IPS DF 4.7 (cell line): ENCODE data around the gene DAB2IP.

Experiments
- DNase-seq: peaks from one replicate; pipeline ENCODE4 v3.0.0-alpha.2; 2013; ENCODE audit warnings: low spot score; ENCODE audit errors: extremely low read depth

The DAB2IP gene

DNA sequence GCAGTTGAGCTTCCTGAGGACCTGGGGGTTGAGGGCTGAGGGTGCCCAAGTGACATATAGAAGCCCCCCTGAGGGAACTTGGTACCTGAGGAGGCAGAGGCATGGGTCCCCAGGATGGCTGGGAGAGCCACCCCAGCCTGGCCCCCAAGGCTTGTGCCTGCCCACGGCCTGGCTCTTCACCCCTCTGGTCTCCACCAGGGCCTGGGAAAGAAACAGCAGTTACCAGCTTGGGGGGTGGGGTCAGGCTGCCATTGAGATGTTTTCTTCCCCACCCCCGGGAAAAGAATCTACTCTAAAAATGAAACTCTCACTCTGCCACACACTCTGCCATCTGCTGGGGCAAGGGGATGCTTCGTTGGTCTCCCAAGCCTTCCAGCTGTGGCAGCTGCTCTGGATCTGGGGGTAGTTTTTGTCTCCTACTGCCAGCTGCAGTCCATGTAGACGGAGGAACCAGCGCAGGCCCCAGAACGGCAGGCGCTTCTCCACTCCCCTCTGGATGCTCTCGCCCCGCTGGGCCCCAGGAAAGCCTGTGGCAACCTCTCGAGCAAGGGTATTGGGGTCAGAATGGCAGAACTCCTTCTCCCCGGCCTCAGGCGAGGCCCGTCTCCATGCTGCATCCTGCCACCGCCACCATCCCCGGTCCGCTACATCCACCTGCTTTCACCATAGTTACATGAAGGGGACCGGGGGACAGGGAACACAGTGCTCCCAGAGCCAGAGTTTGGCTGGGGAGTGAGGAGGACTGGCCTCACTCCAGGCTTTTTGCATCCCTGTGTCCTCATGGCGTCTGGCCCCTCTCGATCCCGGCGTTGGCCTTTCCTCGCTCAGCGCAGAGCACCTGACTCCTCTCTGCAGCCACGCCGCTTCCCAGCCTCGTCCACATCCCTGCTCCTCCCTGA lies 123.5 kb downstream of the DAB2IP start:
- DNase-seq: no peak

DNA sequence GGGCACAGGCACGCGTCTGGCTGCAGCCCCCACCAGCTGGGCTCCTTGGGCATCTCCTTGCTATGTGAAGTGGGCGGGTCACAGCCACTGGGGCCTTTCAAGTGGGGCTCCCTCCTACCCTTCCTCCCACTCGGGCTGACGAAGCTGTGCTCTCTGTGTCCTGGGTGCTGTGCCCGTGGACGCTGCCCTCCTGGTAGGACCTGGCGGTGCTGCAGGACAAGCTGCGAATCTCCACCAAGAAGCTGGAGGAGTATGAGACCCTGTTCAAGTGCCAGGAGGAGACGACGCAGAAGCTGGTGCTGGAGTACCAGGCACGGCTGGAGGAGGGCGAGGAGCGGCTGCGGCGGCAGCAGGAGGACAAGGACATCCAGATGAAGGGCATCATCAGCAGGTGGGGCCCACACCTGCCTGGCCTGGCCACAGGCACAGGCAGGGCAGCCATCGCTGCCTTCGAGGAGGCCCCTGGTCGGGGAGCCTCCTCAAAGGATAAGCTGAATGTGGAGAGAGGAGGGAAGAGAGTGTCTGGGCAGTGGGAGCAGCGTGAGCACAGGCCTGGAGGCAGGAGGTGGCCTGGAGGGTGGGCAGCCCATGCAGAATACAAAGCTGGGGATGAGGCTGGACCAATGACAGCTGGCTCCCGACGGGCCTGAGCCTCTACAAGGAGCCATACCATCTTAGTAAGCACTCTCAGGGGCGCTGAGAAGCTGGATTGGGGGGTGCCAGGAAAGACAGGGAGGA lies 124.7 kb downstream of the DAB2IP start:
- no peak for DNase-seq

DNA sequence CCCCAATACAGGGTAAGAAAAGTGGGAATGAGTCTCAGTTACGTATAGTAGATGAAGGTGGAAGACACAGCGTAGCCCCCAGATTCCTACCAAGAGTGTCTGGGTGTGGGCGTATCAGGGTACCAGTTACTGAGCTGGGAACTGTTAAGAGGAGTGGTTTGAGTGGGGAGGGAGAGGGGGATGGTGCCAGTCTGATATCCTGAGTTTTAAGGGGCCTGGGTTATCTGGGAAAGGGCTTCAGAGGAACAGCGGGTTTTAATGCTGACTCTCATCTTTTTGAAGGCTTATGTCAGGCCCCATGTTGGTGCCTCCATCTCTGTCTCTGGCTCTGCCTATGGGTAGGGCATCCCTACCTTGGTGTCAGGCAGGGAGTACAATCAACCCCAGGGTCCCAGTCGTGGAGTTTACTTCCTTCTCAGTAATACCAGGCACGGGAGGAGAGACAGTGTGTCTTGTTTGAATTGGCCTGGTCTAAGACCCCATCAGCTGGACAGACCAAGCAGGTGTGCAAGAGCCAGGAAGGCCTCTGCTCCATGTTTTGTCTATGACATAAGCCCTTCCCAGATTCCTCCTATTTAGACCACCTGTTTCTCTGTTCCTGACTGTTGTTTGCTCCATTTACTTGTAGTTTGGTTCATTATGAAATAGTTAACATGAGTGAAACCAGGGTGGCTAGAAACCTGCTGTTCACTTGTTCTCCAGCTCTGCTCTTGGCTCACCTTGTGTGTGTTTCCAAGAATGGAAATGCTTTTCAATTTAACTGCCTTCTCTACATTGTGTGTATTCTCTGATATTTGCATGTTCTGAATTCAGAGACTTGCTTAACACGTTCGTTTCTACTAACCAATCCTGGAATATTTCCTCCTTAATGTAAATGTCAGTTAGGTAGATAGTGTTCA lies 125.6 kb downstream of the DAB2IP start:
- no peak for DNase-seq

DNA sequence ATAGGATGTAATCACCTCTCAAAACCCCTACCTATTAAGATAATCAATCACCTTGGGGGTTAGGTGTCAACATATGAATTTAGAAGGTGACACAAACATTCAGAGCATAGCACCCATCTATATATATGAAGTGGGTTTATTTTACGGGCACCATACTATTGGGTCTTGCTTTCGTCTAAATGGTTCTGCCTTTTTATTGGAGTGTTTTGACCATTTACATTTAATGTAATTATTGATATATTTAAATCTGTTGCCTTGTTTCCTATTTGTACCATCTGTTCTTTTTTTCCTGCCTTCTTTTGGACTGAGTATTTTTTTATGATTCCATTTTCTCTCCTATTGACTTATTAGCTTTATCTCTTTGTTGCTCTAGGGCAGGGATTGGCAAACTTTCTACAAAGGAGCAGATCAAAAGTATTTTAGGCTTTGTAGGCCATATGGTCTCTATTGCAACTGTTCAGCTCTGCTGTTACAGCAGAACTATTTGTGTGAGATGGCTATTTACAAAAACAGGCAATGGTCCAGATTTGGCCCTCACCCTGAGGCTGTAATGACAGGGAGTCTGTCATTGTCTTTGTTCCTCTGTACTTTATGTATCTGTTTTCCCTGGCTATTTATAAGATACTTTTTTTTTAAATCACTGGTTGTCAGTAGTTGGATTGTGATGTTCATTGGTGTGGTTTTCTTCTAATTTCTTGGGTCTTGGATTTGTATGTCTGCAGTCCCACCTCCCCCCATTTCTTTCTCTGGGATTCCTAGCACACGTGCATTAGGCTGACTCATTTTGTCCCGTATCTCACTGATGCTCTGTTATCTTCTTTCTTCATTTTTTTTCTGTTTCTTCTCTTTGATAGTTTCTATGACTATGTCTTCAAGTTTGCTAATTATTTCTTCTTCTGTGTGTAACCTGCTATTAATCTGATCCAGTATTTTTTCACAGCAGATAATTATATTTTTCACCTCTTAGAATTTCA lies 127.1 kb downstream of the DAB2IP start:
- no peak for DNase-seq

DNA sequence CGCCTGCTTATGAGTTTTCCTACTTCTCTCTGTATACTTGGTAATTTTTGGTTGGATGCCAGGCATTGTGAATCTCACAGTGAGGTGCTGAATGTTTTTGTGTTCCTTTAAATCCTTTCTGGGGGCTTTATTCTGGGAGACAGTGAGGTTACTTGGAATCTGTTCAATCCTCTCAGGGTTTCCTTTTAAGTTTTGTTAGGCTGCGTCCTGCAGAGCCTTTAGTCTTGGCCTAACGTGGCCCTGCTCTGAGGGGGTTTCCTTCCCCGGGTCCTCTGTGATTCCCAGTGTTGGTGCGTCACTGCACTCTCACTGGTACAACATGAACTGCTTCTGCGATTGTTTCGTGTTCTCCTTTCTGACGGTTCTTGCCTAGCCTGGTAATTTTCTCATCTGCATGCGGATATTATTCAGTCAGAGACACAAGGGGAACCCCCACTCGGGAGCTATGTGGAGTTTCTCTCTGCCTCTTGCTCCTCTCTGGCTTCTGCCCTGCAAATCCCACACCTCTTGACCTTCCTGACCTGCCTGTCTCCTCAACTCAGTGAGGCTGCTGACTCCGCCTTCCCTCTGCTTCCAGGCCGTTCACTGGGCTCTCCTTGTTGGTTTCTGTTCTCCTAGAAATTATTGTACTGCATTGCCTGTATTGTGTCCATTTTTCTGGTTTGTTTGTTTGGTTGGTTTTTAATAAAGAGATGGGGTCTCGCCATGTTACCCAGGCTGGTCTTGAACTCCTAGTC lies 128.1 kb downstream of the DAB2IP start:
- DNase-seq: no peak

DNA sequence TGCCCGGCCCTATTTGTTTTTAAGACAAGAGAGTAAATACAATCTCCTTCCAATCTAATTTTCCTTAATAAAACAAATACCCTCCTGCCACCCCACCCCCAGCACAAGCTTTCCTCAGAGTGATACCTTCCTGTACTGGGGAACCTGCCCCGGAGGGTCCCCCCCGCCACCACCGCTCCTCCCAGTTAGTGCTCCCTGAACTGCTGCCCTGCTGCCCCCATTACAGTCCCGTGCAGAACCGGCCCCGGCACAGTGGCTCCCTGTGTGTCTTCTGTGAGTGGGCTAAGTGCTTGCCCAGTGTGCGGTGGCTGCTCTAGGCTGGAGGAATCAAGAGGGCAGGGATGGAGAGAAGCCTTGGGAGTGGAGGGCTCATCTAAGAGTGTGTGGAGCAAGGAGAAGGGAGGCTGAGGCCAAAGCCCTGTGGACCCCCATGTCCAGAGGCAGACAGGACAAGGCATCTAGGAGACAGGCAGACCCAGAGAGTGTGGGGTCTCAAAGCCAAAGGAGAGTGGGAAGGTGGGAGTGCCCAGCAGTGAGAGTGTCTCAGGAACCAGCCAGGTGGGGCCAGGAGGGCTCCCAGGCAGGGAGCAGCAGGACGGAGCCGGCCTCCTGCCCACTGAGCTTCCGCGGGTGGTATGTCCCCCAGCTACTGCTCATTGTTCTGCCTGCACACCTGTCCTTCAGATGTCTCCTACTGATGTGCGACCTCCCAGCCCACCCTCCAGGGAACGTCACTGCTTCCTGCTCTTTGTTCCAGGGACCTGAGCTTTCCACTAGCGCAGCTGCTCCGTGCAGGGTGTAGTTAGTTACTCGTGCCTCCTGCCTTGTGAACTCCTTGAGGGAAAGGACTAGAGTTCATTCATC lies 129.0 kb downstream of the DAB2IP start:
- DNase-seq: no peak

DNA sequence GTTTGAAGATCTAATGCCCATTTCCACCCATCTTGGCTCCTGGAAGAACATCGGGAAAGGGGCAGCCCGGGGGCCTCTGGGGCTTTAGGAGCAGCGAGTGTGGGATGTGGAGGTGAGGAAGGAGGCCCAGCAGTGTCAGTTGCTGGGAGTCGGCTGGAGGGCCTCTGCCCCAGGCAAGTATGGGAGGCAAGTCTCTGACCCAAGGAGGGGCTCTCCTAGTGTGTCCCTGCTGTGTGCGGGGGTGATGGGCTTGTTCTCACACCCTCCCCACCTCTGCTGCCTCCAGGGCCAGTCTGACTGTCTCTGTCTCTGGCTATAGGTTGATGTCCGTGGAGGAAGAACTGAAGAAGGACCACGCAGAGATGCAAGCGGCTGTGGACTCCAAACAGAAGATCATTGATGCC lies 129.7 kb downstream of the DAB2IP start:
- DNase-seq: no peak

DNA sequence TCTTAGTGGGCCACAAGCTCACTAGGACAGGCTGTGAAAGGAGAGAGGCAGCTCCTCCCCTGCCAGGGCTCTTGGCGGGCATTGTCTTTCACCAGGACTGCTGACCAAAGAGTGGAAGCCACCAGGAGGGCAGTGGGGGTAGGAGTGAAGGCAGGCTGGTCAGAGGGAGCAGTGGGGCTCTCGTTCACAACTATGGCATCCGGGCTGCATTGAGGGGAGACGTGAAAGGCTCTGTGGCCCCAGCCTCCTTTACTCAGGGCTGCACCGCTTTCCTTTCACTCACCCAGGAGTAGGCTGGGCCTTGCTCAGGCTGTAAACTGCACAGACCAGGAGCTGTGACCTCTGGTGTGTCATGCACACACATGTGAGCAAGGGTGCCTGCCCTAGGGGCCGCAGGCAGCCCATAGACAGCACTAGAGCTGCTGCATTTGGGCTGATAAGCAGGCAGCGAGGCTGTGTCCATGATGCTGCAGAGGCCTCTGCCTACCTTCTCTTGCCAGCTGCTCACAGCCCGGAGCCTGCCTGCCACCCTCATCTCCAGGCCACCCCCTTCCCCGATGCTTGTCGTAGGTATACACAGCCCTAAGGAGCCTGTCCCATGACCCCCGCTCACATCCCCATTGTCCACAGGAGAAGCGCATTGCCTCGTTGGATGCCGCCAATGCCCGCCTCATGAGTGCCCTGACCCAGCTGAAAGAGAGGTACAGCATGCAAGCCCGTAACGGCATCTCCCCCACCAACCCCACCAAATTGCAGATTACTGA lies 130.4 kb downstream of the DAB2IP start:
- DNase-seq: no peak

DNA sequence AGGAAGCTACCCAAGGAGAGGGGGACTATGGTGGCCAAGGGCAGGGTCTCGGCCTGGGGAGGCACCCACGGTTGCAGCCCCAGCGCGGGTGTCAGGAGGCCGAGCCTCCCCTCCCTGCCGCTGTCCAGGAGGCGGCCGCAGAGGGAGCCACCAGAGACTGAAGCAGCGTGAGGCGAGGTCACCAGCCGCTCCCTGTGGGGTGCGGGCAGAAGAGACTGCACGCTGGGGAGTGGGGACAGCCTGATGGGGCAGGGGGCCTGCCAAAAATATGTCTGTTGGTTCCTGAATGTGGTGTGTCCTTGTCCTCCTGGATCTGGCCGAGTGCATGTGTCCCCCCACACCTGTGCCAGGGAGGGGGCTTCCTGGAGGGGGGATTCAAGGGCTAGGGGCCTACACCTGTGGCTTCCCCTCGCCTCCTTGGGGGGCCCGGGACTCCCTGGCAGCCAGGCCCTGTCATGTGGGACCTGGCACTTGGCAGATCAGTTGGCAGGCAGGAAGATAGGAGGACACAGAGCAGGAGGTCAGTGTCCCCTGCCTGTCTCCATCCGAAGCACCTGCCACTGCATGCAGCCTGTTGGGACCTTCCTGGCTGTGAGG lies 131.2 kb downstream of the DAB2IP start:
- DNase-seq: no peak

DNA sequence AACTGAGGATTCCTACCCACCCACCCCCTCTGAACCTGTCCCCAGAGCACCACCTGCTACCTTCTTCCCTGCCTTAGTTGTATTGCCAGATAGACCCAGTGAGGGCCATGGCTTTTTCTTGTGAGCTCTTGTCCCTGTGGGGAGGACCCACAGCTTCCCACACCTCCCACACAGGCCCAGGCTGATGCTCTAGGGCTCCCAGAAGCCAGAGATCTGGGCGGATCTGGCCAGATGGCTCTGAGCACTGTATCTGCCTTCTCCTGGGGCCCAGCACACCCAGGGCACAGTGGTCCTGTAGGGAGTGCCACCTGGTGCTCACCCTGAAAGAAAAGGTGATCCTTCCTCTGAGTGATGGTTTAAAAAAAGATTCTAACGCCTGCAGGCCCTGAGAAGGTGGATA lies 131.7 kb downstream of the DAB2IP start:
- DNase-seq: no peak

DNA sequence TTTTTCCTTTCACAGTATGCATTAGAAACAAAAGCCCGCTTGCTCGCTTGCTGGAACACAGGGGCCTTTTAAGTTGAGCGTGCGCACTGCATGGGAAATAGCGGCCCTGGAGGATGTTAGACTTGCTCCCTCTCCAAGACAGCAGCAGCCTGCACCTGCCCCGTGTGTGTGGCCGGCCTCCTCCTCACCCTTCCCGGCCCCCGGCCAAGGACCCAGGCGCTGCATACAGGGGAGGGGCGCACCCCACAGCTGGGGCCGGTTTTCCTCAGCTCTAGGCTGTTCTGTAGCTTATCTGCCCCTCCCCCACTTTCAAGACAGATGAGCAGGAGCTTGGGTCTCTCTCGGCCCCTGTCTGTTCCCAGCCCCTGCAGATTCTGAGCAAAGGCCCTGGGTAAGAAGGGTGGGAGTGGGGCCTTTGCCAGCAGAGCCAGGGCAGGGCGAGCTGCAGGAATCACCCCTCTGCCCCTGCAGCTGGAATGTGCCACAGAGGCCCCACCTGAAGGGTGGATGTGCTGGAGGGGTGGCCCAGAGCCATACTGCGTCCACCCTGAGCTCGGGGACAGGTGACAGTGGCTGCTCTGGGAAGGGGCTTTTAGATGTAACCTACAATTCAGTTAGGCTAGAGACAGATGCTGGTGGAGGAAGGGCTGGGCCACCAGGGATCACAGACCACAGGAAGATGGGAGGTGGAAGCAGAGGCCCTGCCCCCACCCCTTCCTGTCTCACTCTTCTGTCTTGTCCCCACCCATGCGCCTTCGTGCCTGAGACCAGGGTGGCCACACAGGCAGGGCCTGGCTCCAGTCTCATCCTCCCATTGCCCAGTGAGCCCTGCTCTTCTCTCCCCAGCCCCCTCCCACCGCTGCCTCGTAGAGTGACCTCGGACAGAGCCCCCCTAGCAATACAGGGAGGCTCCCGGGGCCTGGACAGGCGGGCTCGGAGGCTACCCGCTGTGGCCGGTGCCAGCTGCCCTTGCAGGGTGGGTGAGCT lies 132.4 kb downstream of the DAB2IP start:
- DNase-seq: no peak

DNA sequence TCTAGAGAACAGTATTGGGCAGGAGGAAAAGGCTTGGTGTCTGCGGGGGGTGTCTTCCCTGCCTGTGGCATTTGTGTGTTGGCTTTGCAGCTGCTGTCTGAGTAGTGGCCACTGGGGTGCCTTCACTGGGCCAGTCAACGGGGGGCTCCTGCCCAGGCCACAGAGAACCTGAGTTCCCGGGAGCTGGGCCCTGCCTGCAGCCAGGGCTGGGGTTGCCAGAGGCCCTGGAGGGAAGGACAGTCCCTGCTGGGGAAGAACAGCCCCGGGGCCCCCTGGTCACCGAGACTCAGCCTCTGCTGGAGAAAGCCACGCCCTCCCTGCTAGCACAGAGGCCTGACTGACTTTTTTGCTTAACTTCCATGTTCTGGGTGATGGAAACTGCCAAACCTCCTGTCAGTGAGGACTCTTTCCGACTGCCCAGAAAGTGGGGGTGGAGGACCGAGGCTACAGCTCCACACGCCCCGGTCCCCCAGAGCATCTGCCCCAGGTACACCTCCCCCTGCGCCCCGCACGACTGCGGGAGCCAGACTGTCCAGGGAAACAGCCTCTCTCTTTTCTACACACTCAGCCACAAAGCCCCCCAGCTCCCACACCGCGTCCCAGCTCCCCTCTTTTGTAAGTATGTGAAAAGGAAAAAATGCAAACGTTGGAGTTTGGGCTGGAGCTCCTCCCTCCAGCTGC lies 133.4 kb downstream of the DAB2IP start:
- no peak for DNase-seq

DNA sequence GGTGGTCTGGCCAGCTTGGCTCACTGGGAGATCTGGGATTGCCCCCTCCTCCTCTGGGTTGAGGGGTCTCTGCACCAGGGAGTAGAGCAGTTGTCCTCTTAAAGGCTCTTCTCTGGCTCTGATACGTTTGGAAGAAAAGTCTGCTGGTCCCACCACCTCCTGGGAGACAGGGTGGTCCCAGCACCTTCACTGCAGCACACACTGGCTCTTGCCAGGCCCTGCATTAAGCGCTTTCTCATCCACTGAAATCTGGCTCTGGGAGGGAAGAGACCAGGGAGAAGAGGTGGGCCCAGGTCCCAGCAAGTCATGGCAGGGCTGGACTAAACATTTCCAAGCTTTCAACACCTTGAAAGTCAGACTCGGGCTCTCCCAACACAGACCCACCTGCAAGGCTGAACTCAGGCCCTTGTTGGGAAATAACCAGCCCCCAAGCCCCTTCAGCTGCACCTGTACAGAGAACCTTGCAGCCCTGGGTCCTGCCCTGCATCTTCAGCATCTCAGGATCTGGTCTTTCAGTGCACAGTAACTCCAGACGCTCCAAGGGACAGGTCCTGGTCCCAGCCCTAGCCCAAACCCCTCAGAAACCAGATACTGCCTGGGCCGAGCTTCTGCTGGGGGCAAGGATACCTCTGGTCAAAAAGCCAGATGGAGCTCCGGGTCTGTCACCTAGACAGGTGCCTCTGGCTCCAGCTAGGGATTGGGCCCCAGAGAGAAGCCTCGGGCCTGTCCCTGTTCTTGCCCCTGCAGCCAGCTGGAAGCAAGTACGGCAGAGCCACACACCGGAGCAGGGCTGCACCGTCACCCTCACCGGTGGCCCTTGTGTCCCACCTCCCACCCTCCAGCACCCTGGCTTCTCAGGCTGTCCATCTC lies 134.5 kb downstream of the DAB2IP start:
- DNase-seq: no peak

DNA sequence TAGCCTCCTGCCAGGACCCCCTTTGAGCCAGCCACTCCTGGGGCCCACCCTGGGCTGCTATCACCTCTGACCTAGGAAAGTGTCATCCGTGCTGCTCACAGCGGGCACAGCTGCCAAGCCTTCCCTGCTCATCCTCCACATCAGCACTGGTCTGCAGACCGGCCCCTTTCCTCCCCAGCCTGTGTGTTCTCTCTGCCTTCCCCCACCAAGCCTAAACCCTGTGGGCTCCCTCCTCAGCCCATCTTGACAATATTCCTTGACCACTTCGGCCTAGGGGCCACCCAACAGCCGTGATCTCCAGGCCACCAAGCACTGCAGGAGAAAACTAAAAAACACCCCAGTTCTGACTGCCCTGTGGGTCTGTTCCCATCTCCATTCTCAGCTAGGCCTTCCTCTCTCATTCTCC lies 135.1 kb downstream of the DAB2IP start:
- no peak for DNase-seq

DNA sequence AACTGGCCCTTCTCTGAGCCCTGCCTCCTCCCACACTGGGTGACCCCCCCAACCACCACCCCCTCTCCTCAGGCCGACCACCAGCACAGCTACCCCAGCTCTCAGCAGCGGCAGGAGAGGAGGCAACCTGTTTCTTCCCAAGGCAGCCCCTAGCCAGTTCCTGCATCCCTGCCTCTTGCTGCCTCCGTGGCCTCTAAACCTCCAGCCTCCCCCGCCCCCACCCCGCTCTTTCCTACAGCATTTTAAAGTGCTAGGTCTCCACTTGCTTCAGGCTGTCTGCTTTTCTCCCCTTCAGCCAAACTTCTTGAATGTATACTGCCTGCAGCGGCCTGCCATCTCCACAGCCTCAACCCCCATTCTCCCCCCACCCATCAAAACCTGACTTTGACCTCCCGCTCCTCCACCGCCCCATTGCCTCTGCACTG lies 135.6 kb downstream of the DAB2IP start:
- no peak for DNase-seq
